ENCODE data around the gene ACO2. TPM values are rescaled to one million over a fixed set of nuclear protein-coding genes. Genes with fewer than 3 reads are reported as not detected.

Gene ACO2
- polyA plus RNA-seq, 4 donors: 126 to 294 (median 217) TPM

- H3K4me1 ChIP-seq (ENCODE audit: control insufficient read depth in 3 of 3, insufficient read depth in 2 of 3, low read depth in 1 of 3, low read length in 2 of 3): peaks cover 0 to 13% (median 0%) of the 10 kb centered on the region in 3 donors
- H3K27ac ChIP-seq (ENCODE audit: low read depth in 1 of 3, low read length in 2 of 3): no peak overlapping the region
- H3K27me3 ChIP-seq (ENCODE audit: control insufficient read depth in 3 of 3, insufficient read depth in 3 of 3, low read length in 3 of 3): no peaks in the 10 kb centered on the region
- peaks cover 11 to 95% (median 47%) of the 10 kb centered on the region in 3 donors for H3K36me3 ChIP-seq (ENCODE audit: control insufficient read depth in 3 of 3, insufficient read depth in 2 of 3, low read depth in 1 of 3, low read length in 3 of 3)
- FAIRE-seq (no peak), DNase-seq (no peak)
- no peak overlapping the region for H3K4me3 ChIP-seq (ENCODE audit: low read depth in 1 of 3, low read length in 3 of 3)
- WGBS, 3 donors: 77 to 80% (median 78%) methylated on average over 4 of the region's 4 CpGs
- H3K9me3 ChIP-seq (ENCODE audit: control insufficient read depth in 2 of 2, insufficient read depth in 1 of 2, low read depth in 1 of 2, low read length in 1 of 2): no peaks in the 10 kb centered on the region
These were observed 35.9 kb downstream of the ACO2 start for GRCh38 chr22:41504816-41505215.

- Histone ChIP-seq H3K27ac (ENCODE audit: low read depth in 1 of 3, low read length in 2 of 3) (no peak overlapping the region), H3K4me3 (ENCODE audit: low read depth in 1 of 3, low read length in 3 of 3) (no peak overlapping the region), H3K27me3 (ENCODE audit: control insufficient read depth in 3 of 3, insufficient read depth in 3 of 3, low read length in 3 of 3) (no peaks in the 10 kb centered on the region), H3K4me1 (ENCODE audit: control insufficient read depth in 3 of 3, insufficient read depth in 2 of 3, low read depth in 1 of 3, low read length in 2 of 3) (peaks cover 0 to 5% (median 0%) of the 10 kb centered on the region in 3 donors), H3K9me3 (ENCODE audit: control insufficient read depth in 2 of 2, insufficient read depth in 1 of 2, low read depth in 1 of 2, low read length in 1 of 2) (no peaks in the 10 kb centered on the region), H3K36me3 (ENCODE audit: control insufficient read depth in 3 of 3, insufficient read depth in 2 of 3, low read depth in 1 of 3, low read length in 3 of 3) (peaks cover 14 to 96% (median 48%) of the 10 kb centered on the region in 3 donors)
- FAIRE-seq (no peak), DNase-seq (no peak)
- WGBS, 3 donors: 90 to 93% (median 92%) methylated on average over 10 of the region's 10 CpGs
These were observed 36.7 kb downstream of the ACO2 start for GRCh38 chr22:41505511-41506220.

- DNase-seq (no peak), FAIRE-seq (no peak)
- 91 to 92% (median 91%) methylated on average over 23 of the region's 23 CpGs for WGBS, 3 donors
- H3K36me3 ChIP-seq (ENCODE audit: control insufficient read depth in 3 of 3, insufficient read depth in 2 of 3, low read depth in 1 of 3, low read length in 3 of 3): peaks cover 10 to 94% (median 43%) of the 10 kb centered on the region in 3 donors
- no peaks in the 10 kb centered on the region for H3K4me1 ChIP-seq (ENCODE audit: control insufficient read depth in 3 of 3, insufficient read depth in 2 of 3, low read depth in 1 of 3, low read length in 2 of 3)
- no peak overlapping the region for H3K4me3 ChIP-seq (ENCODE audit: low read depth in 1 of 3, low read length in 3 of 3)
- no peaks in the 10 kb centered on the region for H3K27me3 ChIP-seq (ENCODE audit: control insufficient read depth in 3 of 3, insufficient read depth in 3 of 3, low read length in 3 of 3)
- no peak overlapping the region for H3K27ac ChIP-seq (ENCODE audit: low read depth in 1 of 3, low read length in 2 of 3)
- H3K9me3 ChIP-seq (ENCODE audit: control insufficient read depth in 2 of 2, insufficient read depth in 1 of 2, low read depth in 1 of 2, low read length in 1 of 2): no peaks in the 10 kb centered on the region
These were observed 38.6 kb downstream of the ACO2 start for GRCh38 chr22:41507330-41508063.

- no peak overlapping the region for H3K27ac ChIP-seq (ENCODE audit: low read depth in 1 of 3, low read length in 2 of 3)
- H3K27me3 ChIP-seq (ENCODE audit: control insufficient read depth in 3 of 3, insufficient read depth in 3 of 3, low read length in 3 of 3): no peaks in the 10 kb centered on the region
- no peaks in the 10 kb centered on the region for H3K9me3 ChIP-seq (ENCODE audit: control insufficient read depth in 2 of 2, insufficient read depth in 1 of 2, low read depth in 1 of 2, low read length in 1 of 2)
- DNase-seq (no peak), FAIRE-seq (no peak)
- H3K36me3 ChIP-seq (ENCODE audit: control insufficient read depth in 3 of 3, insufficient read depth in 2 of 3, low read depth in 1 of 3, low read length in 3 of 3): peaks cover 11 to 95% (median 44%) of the 10 kb centered on the region in 3 donors
- no peaks in the 10 kb centered on the region for H3K4me1 ChIP-seq (ENCODE audit: control insufficient read depth in 3 of 3, insufficient read depth in 2 of 3, low read depth in 1 of 3, low read length in 2 of 3)
- 81 to 91% (median 87%) methylated on average over 12 of the region's 12 CpGs for WGBS, 3 donors
- H3K4me3 ChIP-seq (ENCODE audit: low read depth in 1 of 3, low read length in 3 of 3): no peak overlapping the region
These were observed 39.9 kb downstream of the ACO2 start for GRCh38 chr22:41508770-41509170.

- Histone ChIP-seq H3K4me1 (ENCODE audit: control insufficient read depth in 3 of 3, insufficient read depth in 2 of 3, low read depth in 1 of 3, low read length in 2 of 3) (no peaks in the 10 kb centered on the region), H3K4me3 (ENCODE audit: low read depth in 1 of 3, low read length in 3 of 3) (no peak overlapping the region), H3K27ac (ENCODE audit: low read depth in 1 of 3, low read length in 2 of 3) (peak overlapping the region in 1 of 3 donors; percentile 13), H3K36me3 (ENCODE audit: control insufficient read depth in 3 of 3, insufficient read depth in 2 of 3, low read depth in 1 of 3, low read length in 3 of 3) (peaks cover 18 to 98% (median 48%) of the 10 kb centered on the region in 3 donors), H3K9me3 (ENCODE audit: control insufficient read depth in 2 of 2, insufficient read depth in 1 of 2, low read depth in 1 of 2, low read length in 1 of 2) (no peaks in the 10 kb centered on the region), H3K27me3 (ENCODE audit: control insufficient read depth in 3 of 3, insufficient read depth in 3 of 3, low read length in 3 of 3) (no peaks in the 10 kb centered on the region)
- WGBS, 3 donors: 35 to 62% (median 39%) methylated on average over 2 of the region's 2 CpGs
- DNase-seq (no peak), FAIRE-seq (no peak)
These were observed 42.6 kb downstream of the ACO2 start for GRCh38 chr22:41511521-41511968.

GRCh38 chr22:41512421-41513194 lies 43.7 kb downstream of the ACO2 start:
- 77 to 88% (median 86%) methylated on average over 17 of the region's 17 CpGs for WGBS, 3 donors
- no peak for DNase-seq
- FAIRE-seq: no peak

GRCh38 chr22:41513391-41513790 lies 44.5 kb downstream of the ACO2 start:
- Histone ChIP-seq H3K9me3 (ENCODE audit: control insufficient read depth in 2 of 2, insufficient read depth in 1 of 2, low read depth in 1 of 2, low read length in 1 of 2) (no peaks in the 10 kb centered on the region), H3K4me1 (ENCODE audit: control insufficient read depth in 3 of 3, insufficient read depth in 2 of 3, low read depth in 1 of 3, low read length in 2 of 3) (peaks cover 0 to 3% (median 0%) of the 10 kb centered on the region in 3 donors), H3K36me3 (ENCODE audit: control insufficient read depth in 3 of 3, insufficient read depth in 2 of 3, low read depth in 1 of 3, low read length in 3 of 3) (peaks cover 22 to 97% (median 39%) of the 10 kb centered on the region in 3 donors), H3K27me3 (ENCODE audit: control insufficient read depth in 3 of 3, insufficient read depth in 3 of 3, low read length in 3 of 3) (no peaks in the 10 kb centered on the region), H3K27ac (ENCODE audit: low read depth in 1 of 3, low read length in 2 of 3) (no peak overlapping the region), H3K4me3 (ENCODE audit: low read depth in 1 of 3, low read length in 3 of 3) (no peak overlapping the region)
- DNase-seq: no peak
- no peak for FAIRE-seq
- WGBS, 3 donors: 82 to 88% (median 82%) methylated on average over 5 of the region's 5 CpGs

More at GRCh38 chr22:41512421-41513194, 43.7 kb downstream of the ACO2 start:
- Histone ChIP-seq H3K4me1 (ENCODE audit: control insufficient read depth in 3 of 3, insufficient read depth in 2 of 3, low read depth in 1 of 3, low read length in 2 of 3) (peaks cover 0 to 3% (median 0%) of the 10 kb centered on the region in 3 donors), H3K4me3 (ENCODE audit: low read depth in 1 of 3, low read length in 3 of 3) (no peak overlapping the region), H3K9me3 (ENCODE audit: control insufficient read depth in 2 of 2, insufficient read depth in 1 of 2, low read depth in 1 of 2, low read length in 1 of 2) (no peaks in the 10 kb centered on the region), H3K27me3 (ENCODE audit: control insufficient read depth in 3 of 3, insufficient read depth in 3 of 3, low read length in 3 of 3) (no peaks in the 10 kb centered on the region), H3K27ac (ENCODE audit: low read depth in 1 of 3, low read length in 2 of 3) (no peak overlapping the region), H3K36me3 (ENCODE audit: control insufficient read depth in 3 of 3, insufficient read depth in 2 of 3, low read depth in 1 of 3, low read length in 3 of 3) (peaks cover 22 to 97% (median 44%) of the 10 kb centered on the region in 3 donors)

GRCh38 chr22:41516462-41516861 lies 47.5 kb downstream of the ACO2 start:
- Histone ChIP-seq H3K4me1 (ENCODE audit: control insufficient read depth in 3 of 3, insufficient read depth in 2 of 3, low read depth in 1 of 3, low read length in 2 of 3) (peaks cover 0 to 3% (median 0%) of the 10 kb centered on the region in 3 donors), H3K9me3 (ENCODE audit: control insufficient read depth in 2 of 2, insufficient read depth in 1 of 2, low read depth in 1 of 2, low read length in 1 of 2) (no peaks in the 10 kb centered on the region), H3K27ac (ENCODE audit: low read depth in 1 of 3, low read length in 2 of 3) (no peak overlapping the region), H3K36me3 (ENCODE audit: control insufficient read depth in 3 of 3, insufficient read depth in 2 of 3, low read depth in 1 of 3, low read length in 3 of 3) (peaks cover 16 to 95% (median 32%) of the 10 kb centered on the region in 3 donors), H3K4me3 (ENCODE audit: low read depth in 1 of 3, low read length in 3 of 3) (no peak overlapping the region), H3K27me3 (ENCODE audit: control insufficient read depth in 3 of 3, insufficient read depth in 3 of 3, low read length in 3 of 3) (no peaks in the 10 kb centered on the region)
- WGBS, 3 donors: 84 to 94% (median 90%) methylated on average over 8 of the region's 8 CpGs
- DNase-seq (no peak), FAIRE-seq (no peak)
